NCI-H2107 treated with DMSO at 0.1 percent for 48 hours (cell line): Measurements from ENCODE around the gene STEEP1.
A peak's percentile ranks its signal among the peaks of the same experiment; 100 is the strongest.
"Not testable (repeated sequence)": the region's sequence is repeated elsewhere in the genome, so short reads cannot be mapped to it uniquely, and the experiment has no call there.

Experiments
- DNase-seq: peaks from one replicate; lab custom pipeline; 2025; ENCODE audit not compliant: unreplicated experiment; lab: John Stamatoyannopoulos, UW

Gene STEEP1

GRCh38 chrX:119537487-119537886, 27.7 kb downstream of the STEEP1 start:
- DNase-seq, result no peak

GRCh38 chrX:119529345-119530276, 35.6 kb downstream of the STEEP1 start:
- DNase-seq, result no peak

GRCh38 chrX:119523664-119524184, 41.5 kb downstream of the STEEP1 start:
- DNase-seq, result no peak

GRCh38 chrX:119521246-119521645, 44.0 kb downstream of the STEEP1 start:
- DNase-seq, result no peak

- DNase-seq, result no peak
These were observed 46.8 kb downstream of the STEEP1 start for GRCh38 chrX:119518371-119518770.

GRCh38 chrX:119516157-119516702, 49.0 kb downstream of the STEEP1 start:
- peak; percentile 93 for DNase-seq

GRCh38 chrX:119512146-119512800, 52.9 kb downstream of the STEEP1 start:
- DNase-seq, result peak; percentile 45

GRCh38 chrX:119507206-119507605, 58.0 kb downstream of the STEEP1 start:
- DNase-seq, result no peak

GRCh38 chrX:119505945-119506344, 59.3 kb downstream of the STEEP1 start:
- no peak for DNase-seq

- not testable (repeated sequence) for DNase-seq
These were observed 60.1 kb downstream of the STEEP1 start for GRCh38 chrX:119505145-119505544.

GRCh38 chrX:119503484-119503861, 61.7 kb downstream of the STEEP1 start:
- no peak for DNase-seq

GRCh38 chrX:119502727-119503483, 62.3 kb downstream of the STEEP1 start:
- peak; percentile 88 for DNase-seq

- DNase-seq, result no peak
These were observed 63.6 kb downstream of the STEEP1 start for GRCh38 chrX:119501511-119502148.

GRCh38 chrX:119500061-119500800, 65.0 kb downstream of the STEEP1 start:
- DNase-seq, result no peak

GRCh38 chrX:119497185-119497584, 68.0 kb downstream of the STEEP1 start:
- DNase-seq, result no peak

GRCh38 chrX:119495734-119496726, 69.2 kb downstream of the STEEP1 start:
- no peak for DNase-seq

- DNase-seq, result not testable (repeated sequence)
These were observed 71.2 kb downstream of the STEEP1 start for GRCh38 chrX:119493851-119494495.

- DNase-seq, result no peak
These were observed 72.7 kb downstream of the STEEP1 start for GRCh38 chrX:119492463-119492862.
